Keratinocyte (primary cell): ENCODE data around the gene CHAC1. TPM values are rescaled to one million over a fixed set of nuclear protein-coding genes. Genes with fewer than 3 reads are reported as not detected.

Experiments
- DNase-seq: peaks from one replicate; pipeline ENCODE4 v3.0.0-alpha.2; 2011; ENCODE audit warnings: low read depth, missing footprints, low spot score
- FAIRE-seq: peaks from 2 replicates; lab custom pipeline; 2011; peaks lifted over from hg19 to GRCh38; lab: Jason Lieb, UNC
- H2AFZ ChIP-seq: 2 replicates; pipeline ENCODE4 v1.6.0; 2012; ENCODE audit warnings: low read length, control low read depth, inconsistent platforms; ENCODE audit not compliant: control insufficient read depth
- H3K27ac ChIP-seq: 2 replicates; pipeline ENCODE4 v1.5.1; 2011; ENCODE audit warnings: low read length; ENCODE audit not compliant: control insufficient read depth, insufficient read depth
- H3K27me3 ChIP-seq: 3 replicates; pipeline ENCODE4 v1.6.0; 2011; ENCODE audit warnings: low read length; ENCODE audit not compliant: control insufficient read depth, insufficient read depth; ENCODE audit errors: extremely low read depth
- H3K36me3 ChIP-seq, 2 experiments: 2 replicates in 1 of 2; 3 replicates in 1 of 2; pipeline ENCODE4 v1.5.1; 2011; ENCODE audit warnings: low read length in 2 of 2, mild to moderate bottlenecking in 1 of 2; ENCODE audit not compliant: control insufficient read depth in 2 of 2, insufficient read depth in 2 of 2; ENCODE audit errors: extremely low read depth in 1 of 2
- H3K4me1 ChIP-seq: 3 replicates; pipeline ENCODE4 v1.5.1; 2011; ENCODE audit warnings: low read length; ENCODE audit not compliant: control insufficient read depth, insufficient read depth; ENCODE audit errors: extremely low read depth
- H3K4me2 ChIP-seq: 3 replicates; pipeline ENCODE4 v1.6.0; 2011; ENCODE audit warnings: low read depth, low read length; ENCODE audit not compliant: control insufficient read depth, insufficient read depth; ENCODE audit errors: extremely low read depth
- H3K4me3 ChIP-seq, 3 experiments: fragments of 200-600 bp in 1 of 3; sonication (generic) in 1 of 3; 2 replicates in 2 of 3; 3 replicates in 1 of 3; pipeline ENCODE4 v1.5.1; 2011 to 2016; ENCODE audit warnings: low read length in 3 of 3, mild to moderate bottlenecking in 3 of 3, control low read depth in 2 of 3, inconsistent platforms in 1 of 3, low read depth in 1 of 3, mixed read lengths in 1 of 3, mixed run types in 1 of 3, moderate library complexity in 1 of 3; ENCODE audit not compliant: control insufficient read depth in 2 of 3, insufficient read depth in 2 of 3; ENCODE audit errors: extremely low read depth in 1 of 3
- H3K79me2 ChIP-seq: 2 replicates; pipeline ENCODE4 v1.6.0; 2012; ENCODE audit warnings: low read length; ENCODE audit not compliant: control insufficient read depth, insufficient read depth
- H3K9ac ChIP-seq: 3 replicates; pipeline ENCODE4 v1.6.0; 2011; ENCODE audit warnings: low read length; ENCODE audit not compliant: control insufficient read depth, insufficient read depth; ENCODE audit errors: extremely low read depth
- H3K9me1 ChIP-seq: 3 replicates; pipeline ENCODE4 v1.6.0; 2011; ENCODE audit warnings: low read length; ENCODE audit not compliant: control insufficient read depth, insufficient read depth; ENCODE audit errors: extremely low read depth
- H3K9me3 ChIP-seq: 2 replicates; pipeline ENCODE4 v1.5.1; 2012; ENCODE audit warnings: low read depth, low read length; ENCODE audit not compliant: control insufficient read depth
- H4K20me1 ChIP-seq: 3 replicates; pipeline ENCODE4 v1.6.0; 2011; ENCODE audit warnings: low read length; ENCODE audit not compliant: control insufficient read depth, insufficient read depth; ENCODE audit errors: extremely low read depth
- CTCF ChIP-seq, 3 experiments: IDR thresholded peaks in 1 of 3; conservative IDR thresholded peaks in 1 of 3; optimal IDR thresholded peaks in 1 of 3; 2 replicates in 2 of 3; 3 replicates in 1 of 3; pipeline versions ENCODE3 to v1.5.1; 2011; ENCODE audit warnings: low read length in 3 of 3, mild to moderate bottlenecking in 3 of 3, moderate library complexity in 2 of 3, control low read depth in 1 of 3, inconsistent platforms in 1 of 3; ENCODE audit not compliant: insufficient read depth in 2 of 3; ENCODE audit errors: extremely low read depth in 1 of 3
- EZH2 ChIP-seq: IDR thresholded peaks from one replicate; pipeline ENCODE4 v1.6.1; 2012; ENCODE audit warnings: inconsistent platforms, mild to moderate bottlenecking, low read length, moderate library complexity
- dilution Hi-C: fragments of 300-500 bp; cut with MboI; formaldehyde crosslinking; loops from one replicate; pipeline ENCODE4 v1.7.0; 2020; ENCODE audit warnings: low sequenced_read_pairs; ENCODE audit not compliant: extremely low pct_ligation_motif_present
- polyA plus RNA-seq, 5 experiments: library from polyadenylated mRNA; depleted of rRNA in 3 of 5; stranded (reverse) in 3 of 5; stranded (forward) in 1 of 5; unstranded in 1 of 5; fragments of >200 nt; gene quantifications; 1 replicate in 1 of 5; 2 replicates in 3 of 5; 3 replicates in 1 of 5; pipeline versions ENCODE4 v1.2.1 to v1.2.3, GENCODE V29; 2011 to 2012; ENCODE audit warnings: missing spikeins in 2 of 5, low read depth in 1 of 5, low replicate concordance in 1 of 5

The CHAC1 gene
- polyA plus RNA-seq, 1 donor (not counting 4 experiments of a cell fraction or from before 2014, with no cell fraction given), result 6.4 TPM

GRCh38 chr15:40976819-40977218, 23.5 kb downstream of the CHAC1 start:
- Histone ChIP-seq H3K9me1 (no peaks in the 10 kb centered on the region), H3K79me2 (no peaks in the 10 kb centered on the region), H3K4me1 (peaks cover 5% of the 10 kb centered on the region), H3K4me2 (no peak overlapping the region), H3K9me3 (no peaks in the 10 kb centered on the region), H3K4me3 (no peak overlapping the region), H3K9ac (no peak overlapping the region), H3K27ac (no peak overlapping the region), H4K20me1 (no peaks in the 10 kb centered on the region), H2AFZ (no peak overlapping the region), H3K36me3 (peaks cover 34 to 52% of the 10 kb centered on the region in 2 experiments), H3K27me3 (no peaks in the 10 kb centered on the region)
- dilution Hi-C loops, result no loop called here
- FAIRE-seq (no peak), DNase-seq (no peak)
- TF ChIP-seq EZH2 (no peak), CTCF (optimal IDR thresholded peaks at IDR 0.05 in 1 of 3, IDR thresholded peaks at IDR 0.05 in 1 of 3, conservative IDR thresholded peaks at IDR 0.05 in 1 of 3; ENCODE audit: extremely low read depth in 1 of 3, insufficient read depth in 2 of 3, low read length in 3 of 3) (no peak)

GRCh38 chr15:40978141-40978540, 24.9 kb downstream of the CHAC1 start:
- Histone ChIP-seq H2AFZ (no peak overlapping the region), H3K79me2 (no peaks in the 10 kb centered on the region), H3K27ac (no peak overlapping the region), H3K9me3 (no peaks in the 10 kb centered on the region), H3K9me1 (no peaks in the 10 kb centered on the region), H3K27me3 (no peaks in the 10 kb centered on the region), H3K36me3 (peaks cover 43 to 59% of the 10 kb centered on the region in 2 experiments), H3K9ac (no peak overlapping the region), H3K4me3 (no peak overlapping the region), H3K4me2 (no peak overlapping the region), H3K4me1 (no peaks in the 10 kb centered on the region), H4K20me1 (no peaks in the 10 kb centered on the region)
- dilution Hi-C loops, result no loop called here
- FAIRE-seq (no peak), DNase-seq (no peak)
- TF ChIP-seq CTCF (optimal IDR thresholded peaks at IDR 0.05 in 1 of 3, IDR thresholded peaks at IDR 0.05 in 1 of 3, conservative IDR thresholded peaks at IDR 0.05 in 1 of 3; ENCODE audit: extremely low read depth in 1 of 3, insufficient read depth in 2 of 3, low read length in 3 of 3) (no peak), EZH2 (no peak)
